HEK293 (cell line): ENCODE results near the gene DYNLT1.

ENCODE experiments used
- CTCF ChIA-PET: fragments of 350-600 bp; formaldehyde crosslinking; extraction: SDS; loops from one replicate; lab custom pipeline; 2021; ENCODE audit warnings: antibody characterized with exemption; lab: Yijun Ruan, JAX
- POLR2A ChIA-PET: fragments of 300-600 bp; formaldehyde crosslinking; extraction: SDS; loops from one replicate; lab custom pipeline; 2020; ENCODE audit warnings: antibody characterized with exemption, inconsistent platforms; lab: Yijun Ruan, JAX
- H3K27ac ChIP-seq: fragments of 200-500 bp; sonication (Bioruptor generic); 2 replicates; pipeline ENCODE4 v1.5.1; 2014; ENCODE audit warnings: low read depth, low read length, control low read depth, inconsistent platforms; ENCODE audit errors: extremely low read depth
- H3K36me3 ChIP-seq, 2 experiments: fragments of 200-500 bp in 1 of 2; sonication (Bioruptor generic) in 1 of 2; 1 replicate in 1 of 2; 2 replicates in 1 of 2; pipeline ENCODE4 v1.5.1; 2014 to 2017; ENCODE audit warnings: inconsistent platforms in 2 of 2, low read length in 2 of 2; ENCODE audit not compliant: control insufficient read depth in 2 of 2, insufficient read depth in 1 of 2
- H3K4me1 ChIP-seq: fragments of 200-500 bp; sonication (Bioruptor generic); 2 replicates; pipeline ENCODE4 v1.5.1; 2014; ENCODE audit warnings: mild to moderate bottlenecking, low read length, inconsistent platforms; ENCODE audit not compliant: control insufficient read depth, insufficient read depth
- H3K4me3 ChIP-seq: 2 replicates; pipeline ENCODE4 v1.5.1; 2011; ENCODE audit warnings: low read depth, mild to moderate bottlenecking, control low read depth, low read length, moderate library complexity
- H3K9me3 ChIP-seq: fragments of 200-500 bp; sonication (Bioruptor generic); 2 replicates; pipeline ENCODE4 v1.5.1; 2014; ENCODE audit warnings: low read depth, low read length, inconsistent platforms; ENCODE audit not compliant: control insufficient read depth, insufficient read depth
- ELK4 ChIP-seq: IDR thresholded peaks from 2 replicates; pipeline ENCODE4 v1.6.1; 2011; ENCODE audit warnings: mild to moderate bottlenecking, low read depth, low read length, borderline replicate concordance
- GLIS2 ChIP-seq: fragments of 450-650 bp; formaldehyde crosslinking; IDR thresholded peaks from 2 replicates; pipeline ENCODE4 v1.5.1; 2016; ENCODE audit warnings: missing biosample characterization, missing genetic modification characterization
- KLF17 ChIP-seq: fragments of 450-650 bp; formaldehyde crosslinking; IDR thresholded peaks from 2 replicates; pipeline ENCODE4 v1.5.1; 2016; ENCODE audit warnings: missing biosample characterization, missing genetic modification characterization
- KLF9 ChIP-seq: fragments of 450-650 bp; formaldehyde crosslinking; IDR thresholded peaks from 2 replicates; pipeline ENCODE4 v1.5.1; 2016; ENCODE audit warnings: missing biosample characterization, missing genetic modification characterization, low read depth
- MYNN ChIP-seq: fragments of 450-650 bp; formaldehyde crosslinking; IDR thresholded peaks from 2 replicates; pipeline ENCODE4 v1.5.1; 2016; ENCODE audit warnings: missing biosample characterization, missing genetic modification characterization, borderline replicate concordance
- SETDB1 ChIP-seq: IDR thresholded peaks from one replicate; pipeline ENCODE4 v1.6.1; 2017; ENCODE audit warnings: mild to moderate bottlenecking, low read length, moderate library complexity, mixed read lengths; ENCODE audit not compliant: insufficient read length
- WT1 ChIP-seq: fragments of 450-650 bp; formaldehyde crosslinking; IDR thresholded peaks from 2 replicates; pipeline ENCODE4 v1.5.1; 2016; ENCODE audit warnings: missing biosample characterization, missing genetic modification characterization
- ZBTB7A ChIP-seq: fragments of 450-650 bp; formaldehyde crosslinking; IDR thresholded peaks from 2 replicates; pipeline ENCODE4 v1.5.1; 2016; ENCODE audit warnings: low read depth, missing biosample characterization, missing genetic modification characterization
- ZIC2 ChIP-seq: fragments of 450-650 bp; formaldehyde crosslinking; IDR thresholded peaks from 2 replicates; pipeline ENCODE4 v1.5.1; 2016; ENCODE audit warnings: missing biosample characterization, missing genetic modification characterization
- ZNF133 ChIP-seq: fragments of 450-650 bp; formaldehyde crosslinking; IDR thresholded peaks from 2 replicates; pipeline ENCODE4 v1.5.1; 2016; ENCODE audit warnings: missing biosample characterization, missing genetic modification characterization
- ZNF138 ChIP-seq: fragments of 450-650 bp; formaldehyde crosslinking; IDR thresholded peaks from 2 replicates; pipeline ENCODE4 v1.5.1; 2016; ENCODE audit warnings: missing biosample characterization, missing genetic modification characterization, borderline replicate concordance
- ZNF16 ChIP-seq: fragments of 450-650 bp; formaldehyde crosslinking; IDR thresholded peaks from 2 replicates; pipeline ENCODE4 v1.5.1; 2016; ENCODE audit warnings: low read depth, missing biosample characterization, missing genetic modification characterization
- ZNF169 ChIP-seq: fragments of 450-650 bp; formaldehyde crosslinking; IDR thresholded peaks from 2 replicates; pipeline ENCODE4 v1.5.1; 2016; ENCODE audit warnings: missing biosample characterization, missing genetic modification characterization
- ZNF175 ChIP-seq: fragments of 450-650 bp; formaldehyde crosslinking; IDR thresholded peaks from 2 replicates; pipeline ENCODE4 v1.5.1; 2016; ENCODE audit warnings: missing biosample characterization, missing genetic modification characterization
- ZNF202 ChIP-seq: fragments of 450-650 bp; formaldehyde crosslinking; IDR thresholded peaks from 2 replicates; pipeline ENCODE4 v1.5.1; 2016; ENCODE audit warnings: missing biosample characterization, missing genetic modification characterization, borderline replicate concordance
- ZNF292 ChIP-seq: fragments of 450-650 bp; formaldehyde crosslinking; IDR thresholded peaks from 2 replicates; pipeline ENCODE4 v1.5.1; 2016; ENCODE audit warnings: low read depth, missing biosample characterization, missing genetic modification characterization, borderline replicate concordance
- ZNF350 ChIP-seq: fragments of 450-650 bp; formaldehyde crosslinking; IDR thresholded peaks from 2 replicates; pipeline ENCODE4 v1.5.0; 2017; ENCODE audit warnings: missing biosample characterization, mild to moderate bottlenecking, missing genetic modification characterization
- ZNF558 ChIP-seq: fragments of 450-650 bp; formaldehyde crosslinking; IDR thresholded peaks from 2 replicates; pipeline ENCODE4 v1.5.1; 2016; ENCODE audit warnings: missing biosample characterization, missing genetic modification characterization
- ZNF571 ChIP-seq: fragments of 450-650 bp; formaldehyde crosslinking; IDR thresholded peaks from 2 replicates; pipeline ENCODE4 v1.5.0; 2017; ENCODE audit warnings: missing biosample characterization, missing genetic modification characterization
- ZNF600 ChIP-seq: fragments of 450-650 bp; formaldehyde crosslinking; IDR thresholded peaks from 2 replicates; pipeline ENCODE4 v1.5.1; 2016; ENCODE audit warnings: missing biosample characterization, missing genetic modification characterization
- ZNF623 ChIP-seq: fragments of 450-650 bp; formaldehyde crosslinking; IDR thresholded peaks from 2 replicates; pipeline ENCODE4 v1.5.1; 2016; ENCODE audit warnings: missing biosample characterization, missing genetic modification characterization
- ZNF654 ChIP-seq: fragments of 450-650 bp; formaldehyde crosslinking; IDR thresholded peaks from 2 replicates; pipeline ENCODE4 v1.5.1; 2016; ENCODE audit warnings: low read depth, missing biosample characterization, missing genetic modification characterization
- ZNF660 ChIP-seq: fragments of 450-650 bp; IDR thresholded peaks from 2 replicates; pipeline ENCODE4 v1.5.1; 2018; ENCODE audit warnings: missing biosample characterization, mild to moderate bottlenecking, missing genetic modification characterization
- ZNF76 ChIP-seq: fragments of 450-650 bp; formaldehyde crosslinking; IDR thresholded peaks from 2 replicates; pipeline ENCODE4; 2016; ENCODE audit warnings: low read depth, missing biosample characterization, missing genetic modification characterization, borderline replicate concordance
- ZNF830 ChIP-seq: fragments of 450-650 bp; IDR thresholded peaks from 2 replicates; pipeline ENCODE4 v1.5.0; 2018; ENCODE audit warnings: missing biosample characterization, missing genetic modification characterization, low read depth, mild to moderate bottlenecking, moderate library complexity
- TF ChIP-seq, protein P1 (sequence below): fragments of 450-650 bp; formaldehyde crosslinking; IDR thresholded peaks from 2 replicates; pipeline ENCODE4 v1.5.1; 2016; ENCODE audit warnings: missing biosample characterization, missing genetic modification characterization, low read depth
- TF ChIP-seq, protein P2 (sequence below): fragments of 450-650 bp; formaldehyde crosslinking; IDR thresholded peaks from 2 replicates; pipeline ENCODE4 v1.5.1; 2017; ENCODE audit warnings: missing biosample characterization, missing genetic modification characterization

Gene DYNLT1

DNA sequence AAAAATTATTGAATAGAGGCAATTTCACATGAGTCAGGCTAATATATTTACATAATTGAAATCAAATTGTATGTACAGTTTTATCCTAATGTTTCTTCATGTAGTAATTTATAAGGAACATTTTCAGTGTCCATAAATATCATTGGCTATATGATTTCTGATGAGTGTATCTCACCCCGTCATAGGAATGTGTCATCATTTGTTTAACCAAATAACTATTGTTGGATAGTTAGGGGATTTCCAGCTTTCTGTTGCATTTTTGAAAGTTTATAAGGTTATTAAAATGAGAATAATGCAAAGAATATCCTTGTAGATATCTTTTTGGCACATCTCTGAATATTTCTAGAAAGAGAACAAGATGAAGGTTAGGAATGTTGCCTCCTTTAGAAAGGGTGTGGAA, 44.3 kb upstream of the DYNLT1 start:
- TF ChIP-seq WT1 (no peak), ZNF830 (tag by site-specific recombination) (no peak), ZNF660 (no peak), ZNF292 (tag by site-specific recombination) (no peak), ZNF350 (tag by site-specific recombination) (0 out of 2 replicates have a peak, but pooled peaks have one; percentile 28), ZNF138 (tag by site-specific recombination) (no peak)
- Histone ChIP-seq H3K36me3 (no peaks in the 10 kb centered on the region), H3K4me3 (no peak overlapping the region), H3K27ac (no peak overlapping the region), H3K4me1 (no peaks in the 10 kb centered on the region), H3K9me3 (no peaks in the 10 kb centered on the region)
- ChIA-PET CTCF (interaction anchor here (0.7 to 3.3 kb wide), 5 partner anchors 15 to 540 kb away, joined by 3 to 11 read pairs (median 7); no protein-coding TSS in a partner anchor), POLR2A (no interaction called here)

DNA sequence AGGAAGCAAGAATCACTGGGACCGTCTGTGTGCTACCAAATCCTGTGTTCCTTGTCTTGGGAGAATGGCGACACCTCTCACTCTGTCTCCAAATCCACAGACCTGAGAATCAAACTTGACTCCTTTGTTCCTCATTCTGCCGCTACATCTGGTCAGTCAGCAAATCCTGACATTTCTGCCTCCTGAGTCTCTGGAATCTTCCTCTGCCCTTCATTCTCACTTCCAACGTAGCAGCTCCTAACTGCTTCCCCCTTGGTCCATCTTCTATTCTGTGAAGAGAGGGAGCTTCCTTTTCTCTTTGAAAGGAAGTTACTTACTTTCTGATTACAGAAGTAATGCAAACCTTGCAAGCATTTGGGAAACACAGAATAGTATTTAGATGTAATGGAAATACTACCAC, 43.0 kb upstream of the DYNLT1 start:
- Histone ChIP-seq H3K9me3 (no peaks in the 10 kb centered on the region), H3K4me3 (no peak overlapping the region), H3K27ac (no peak overlapping the region), H3K36me3 (no peaks in the 10 kb centered on the region), H3K4me1 (no peaks in the 10 kb centered on the region)
- POLR2A ChIA-PET = no interaction called here
- TF ChIP-seq ZNF133 (tag by site-specific recombination) (no peak), ZNF175 (tag by site-specific recombination) (no peak), ZNF16 (tag by site-specific recombination) (no peak), ZBTB7A (tag by site-specific recombination) (no peak), MYNN (tag by site-specific recombination) (no peak), ZNF202 (tag by site-specific recombination) (no peak), ELK4 (no peak)
- CTCF ChIA-PET = interaction anchor here (1.0 to 3.3 kb wide), 4 partner anchors 15 to 474 kb away, joined by 5 to 11 read pairs (median 8); no protein-coding TSS in a partner anchor

- H3K27ac ChIP-seq = no peak overlapping the region
- ChIA-PET CTCF (interaction anchor here (1.0 to 3.3 kb wide), 5 partner anchors 15 to 473 kb away, joined by 5 to 11 read pairs (median 7); no protein-coding TSS in a partner anchor), POLR2A (no interaction called here)
- no peaks in the 10 kb centered on the region for H3K4me1 ChIP-seq
- no peak overlapping the region for H3K4me3 ChIP-seq
- no peaks in the 10 kb centered on the region for H3K36me3 ChIP-seq
- no peaks in the 10 kb centered on the region for H3K9me3 ChIP-seq
- no peak for TF ChIP-seq ZNF76 (tag by site-specific recombination)
- no peak for TF ChIP-seq KLF17
- TF ChIP-seq, protein P1, sequence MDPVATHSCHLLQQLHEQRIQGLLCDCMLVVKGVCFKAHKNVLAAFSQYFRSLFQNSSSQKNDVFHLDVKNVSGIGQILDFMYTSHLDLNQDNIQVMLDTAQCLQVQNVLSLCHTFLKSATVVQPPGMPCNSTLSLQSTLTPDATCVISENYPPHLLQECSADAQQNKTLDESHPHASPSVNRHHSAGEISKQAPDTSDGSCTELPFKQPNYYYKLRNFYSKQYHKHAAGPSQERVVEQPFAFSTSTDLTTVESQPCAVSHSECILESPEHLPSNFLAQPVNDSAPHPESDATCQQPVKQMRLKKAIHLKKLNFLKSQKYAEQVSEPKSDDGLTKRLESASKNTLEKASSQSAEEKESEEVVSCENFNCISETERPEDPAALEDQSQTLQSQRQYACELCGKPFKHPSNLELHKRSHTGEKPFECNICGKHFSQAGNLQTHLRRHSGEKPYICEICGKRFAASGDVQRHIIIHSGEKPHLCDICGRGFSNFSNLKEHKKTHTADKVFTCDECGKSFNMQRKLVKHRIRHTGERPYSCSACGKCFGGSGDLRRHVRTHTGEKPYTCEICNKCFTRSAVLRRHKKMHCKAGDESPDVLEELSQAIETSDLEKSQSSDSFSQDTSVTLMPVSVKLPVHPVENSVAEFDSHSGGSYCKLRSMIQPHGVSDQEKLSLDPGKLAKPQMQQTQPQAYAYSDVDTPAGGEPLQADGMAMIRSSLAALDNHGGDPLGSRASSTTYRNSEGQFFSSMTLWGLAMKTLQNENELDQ = no peak
- TF ChIP-seq, protein P2, sequence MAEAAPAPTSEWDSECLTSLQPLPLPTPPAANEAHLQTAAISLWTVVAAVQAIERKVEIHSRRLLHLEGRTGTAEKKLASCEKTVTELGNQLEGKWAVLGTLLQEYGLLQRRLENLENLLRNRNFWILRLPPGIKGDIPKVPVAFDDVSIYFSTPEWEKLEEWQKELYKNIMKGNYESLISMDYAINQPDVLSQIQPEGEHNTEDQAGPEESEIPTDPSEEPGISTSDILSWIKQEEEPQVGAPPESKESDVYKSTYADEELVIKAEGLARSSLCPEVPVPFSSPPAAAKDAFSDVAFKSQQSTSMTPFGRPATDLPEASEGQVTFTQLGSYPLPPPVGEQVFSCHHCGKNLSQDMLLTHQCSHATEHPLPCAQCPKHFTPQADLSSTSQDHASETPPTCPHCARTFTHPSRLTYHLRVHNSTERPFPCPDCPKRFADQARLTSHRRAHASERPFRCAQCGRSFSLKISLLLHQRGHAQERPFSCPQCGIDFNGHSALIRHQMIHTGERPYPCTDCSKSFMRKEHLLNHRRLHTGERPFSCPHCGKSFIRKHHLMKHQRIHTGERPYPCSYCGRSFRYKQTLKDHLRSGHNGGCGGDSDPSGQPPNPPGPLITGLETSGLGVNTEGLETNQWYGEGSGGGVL = no peak
- no peak for TF ChIP-seq ZNF169 (tag by site-specific recombination)
- TF ChIP-seq ZNF600 (tag by site-specific recombination) = no peak
- no peak for TF ChIP-seq ZNF654 (tag by site-specific recombination)
- TF ChIP-seq SETDB1 = no peak
- TF ChIP-seq ZNF571 (tag by site-specific recombination) = no peak
- TF ChIP-seq ZNF16 (tag by site-specific recombination) = no peak
- no peak for TF ChIP-seq KLF9 (tag by site-specific recombination)
- no peak for TF ChIP-seq ZNF558 (tag by site-specific recombination)
- TF ChIP-seq ZIC2 (tag by site-specific recombination) = no peak
- TF ChIP-seq ZNF623 (tag by site-specific recombination) = no peak
- TF ChIP-seq GLIS2 (tag by site-specific recombination) = no peak
These were observed 42.3 kb upstream of the DYNLT1 start for GRCh38 chr6:158686791-158687381.
